Liver (tissue), 9 donors: ENCODE results near the gene GSTA3. TPM values are rescaled to one million over a fixed set of nuclear protein-coding genes. Genes with fewer than 3 reads are reported as not detected.
"Not testable (repeated sequence)": the region's sequence is repeated elsewhere in the genome, so short reads cannot be mapped to it uniquely, and the experiment has no call there.

ENCODE experiments used
- DNase-seq: peaks from one replicate; pipeline ENCODE4 v3.0.0-alpha.2; 2017; ENCODE audit warnings: low spot score
- H3K27ac ChIP-seq, 2 donors: one replicate each; pipeline ENCODE4 v1.7.0; 2013; ENCODE audit warnings: inconsistent platforms in 2 of 2, low read length in 2 of 2, control low read depth in 1 of 2, low read depth in 1 of 2, mild to moderate bottlenecking in 1 of 2
- H3K27me3 ChIP-seq, 4 donors: one replicate each; pipeline versions ENCODE4 v1.6.1 to v1.7.0; 2013; ENCODE audit warnings: low read length in 3 of 4, inconsistent platforms in 1 of 4, mild to moderate bottlenecking in 1 of 4, moderate library complexity in 1 of 4; ENCODE audit not compliant: control insufficient read depth in 4 of 4, insufficient read depth in 4 of 4
- H3K36me3 ChIP-seq, 4 donors: one replicate each; pipeline versions ENCODE4 v1.6.1 to v1.7.0; 2013; ENCODE audit warnings: low read length in 3 of 4, mild to moderate bottlenecking in 3 of 4, low read depth in 1 of 4, moderate library complexity in 1 of 4; ENCODE audit not compliant: control insufficient read depth in 4 of 4, insufficient read depth in 3 of 4
- H3K4me1 ChIP-seq, 4 donors: one replicate each; pipeline versions ENCODE4 v1.6.1 to v1.7.0; 2013; ENCODE audit warnings: low read length in 3 of 4, mild to moderate bottlenecking in 3 of 4, moderate library complexity in 1 of 4; ENCODE audit not compliant: control insufficient read depth in 4 of 4, insufficient read depth in 4 of 4
- H3K4me3 ChIP-seq, 3 donors: one replicate each; pipeline versions ENCODE4 v1.6.1 to v1.7.0; 2013; ENCODE audit warnings: low read length in 3 of 3, control low read depth in 1 of 3, low read depth in 1 of 3, mild to moderate bottlenecking in 1 of 3
- H3K9ac ChIP-seq, 2 donors: one replicate each; pipeline ENCODE4 v1.7.0; 2013; ENCODE audit warnings: low read length in 2 of 2, mild to moderate bottlenecking in 2 of 2, moderate library complexity in 2 of 2, control low read depth in 1 of 2, low read depth in 1 of 2
- H3K9me3 ChIP-seq, 4 donors: one replicate each; pipeline versions ENCODE4 v1.6.1 to v1.7.0; 2013; ENCODE audit warnings: low read length in 3 of 4; ENCODE audit not compliant: control insufficient read depth in 4 of 4
- EGR1 ChIP-seq, 2 donors: IDR thresholded peaks; 2 replicates each; pipeline ENCODE4 v1.6.1; 2016 to 2018; ENCODE audit warnings: antibody characterized with exemption in 2 of 2, low read depth in 2 of 2
- FOXA1 ChIP-seq: IDR thresholded peaks from 2 replicates; pipeline ENCODE4 v1.6.1; 2016; ENCODE audit warnings: antibody characterized with exemption
- FOXA2 ChIP-seq: IDR thresholded peaks from 2 replicates; pipeline ENCODE4 v1.6.1; 2016; ENCODE audit warnings: antibody characterized with exemption
- GABPA ChIP-seq, 2 donors: IDR thresholded peaks in 1 of 2; conservative IDR thresholded peaks in 1 of 2; 2 replicates each; pipeline ENCODE4 v1.6.1; 2016; ENCODE audit warnings: antibody characterized with exemption in 2 of 2, mild to moderate bottlenecking in 1 of 2, moderate library complexity in 1 of 2
- HNF4A ChIP-seq, 2 donors: conservative IDR thresholded peaks; 2 replicates each; pipeline ENCODE4 v1.6.1; 2016; ENCODE audit warnings: antibody characterized with exemption in 2 of 2, mild to moderate bottlenecking in 2 of 2
- HNF4G ChIP-seq: IDR thresholded peaks from 2 replicates; pipeline ENCODE4 v1.6.1; 2016; ENCODE audit warnings: antibody characterized with exemption
- JUND ChIP-seq, 2 donors: IDR thresholded peaks; 2 replicates each; pipeline ENCODE4 v1.6.1; 2016; ENCODE audit warnings: antibody characterized with exemption in 2 of 2
- NR2F2 ChIP-seq: IDR thresholded peaks from 2 replicates; pipeline ENCODE4 v1.6.1; 2016; ENCODE audit warnings: antibody characterized with exemption
- RAD21 ChIP-seq, 2 donors: IDR thresholded peaks; 2 replicates each; pipeline ENCODE4 v1.6.1; 2016; ENCODE audit warnings: antibody characterized with exemption in 2 of 2, mild to moderate bottlenecking in 2 of 2
- RXRA ChIP-seq, 2 donors: IDR thresholded peaks; 2 replicates each; pipeline ENCODE4 v1.6.1; 2017 to 2018; ENCODE audit warnings: antibody characterized with exemption in 2 of 2, mild to moderate bottlenecking in 1 of 2
- SP1 ChIP-seq: IDR thresholded peaks from 2 replicates; pipeline ENCODE4 v1.6.1; 2018; ENCODE audit warnings: antibody characterized with exemption, mild to moderate bottlenecking
- TAF1 ChIP-seq: conservative IDR thresholded peaks from 2 replicates; pipeline ENCODE4 v1.6.1; 2016; ENCODE audit warnings: antibody characterized with exemption, mild to moderate bottlenecking
- YY1 ChIP-seq: IDR thresholded peaks from 2 replicates; pipeline ENCODE4 v1.6.1; 2016; ENCODE audit warnings: antibody characterized with exemption, mild to moderate bottlenecking
- WGBS: extraction: QIAGEN DNeasy Blood & Tissue Kit; methylation state at CpG from one replicate; pipeline ENCODE4 v1.1.7; 2013; 5-methylcytosine and 5-hydroxymethylcytosine counted together
- polyA plus RNA-seq, 2 donors: library from polyadenylated mRNA; stranded (reverse) in 1 of 2; unstranded in 1 of 2; fragments of 200-250 nt in 1 of 2; fragments of >200 nt in 1 of 2; fragmentation: Nextera tagmentation in 1 of 2; extraction: Ambion mirVana in 1 of 2; gene quantifications; one replicate each; pipeline versions ENCODE4 v1.2.1 to v1.2.3, GENCODE V29; 2013 to 2015
- total RNA-seq, 2 donors: library from RNA; depleted of rRNA; stranded (reverse); fragments of >200 nt; gene quantifications; one replicate each; pipeline ENCODE4 v1.2.3, GENCODE V29; 2014
- TF ChIP-seq, protein P1 (sequence below): IDR thresholded peaks from 2 replicates; pipeline ENCODE4 v1.6.1; 2016; ENCODE audit warnings: antibody characterized with exemption, mild to moderate bottlenecking
- TF ChIP-seq, protein P2 (sequence below): IDR thresholded peaks from 2 replicates; pipeline ENCODE4 v1.6.1; 2016; ENCODE audit warnings: antibody characterized with exemption
- TF ChIP-seq, protein P3 (sequence below): IDR thresholded peaks from 2 replicates; pipeline ENCODE4 v1.6.1; 2016; ENCODE audit warnings: antibody characterized with exemption
- TF ChIP-seq, protein P4 (sequence below): IDR thresholded peaks from 2 replicates; pipeline ENCODE4 v1.6.1; 2016; ENCODE audit warnings: antibody characterized with exemption
- donor health status: healthy.
- donor health status: healthy.
- donor health status: healthy.
- donor health status: healthy.
- donor health status: healthy.

The GSTA3 gene
- total and polyA plus RNA-seq, 4 donors, result not detected

DNA sequence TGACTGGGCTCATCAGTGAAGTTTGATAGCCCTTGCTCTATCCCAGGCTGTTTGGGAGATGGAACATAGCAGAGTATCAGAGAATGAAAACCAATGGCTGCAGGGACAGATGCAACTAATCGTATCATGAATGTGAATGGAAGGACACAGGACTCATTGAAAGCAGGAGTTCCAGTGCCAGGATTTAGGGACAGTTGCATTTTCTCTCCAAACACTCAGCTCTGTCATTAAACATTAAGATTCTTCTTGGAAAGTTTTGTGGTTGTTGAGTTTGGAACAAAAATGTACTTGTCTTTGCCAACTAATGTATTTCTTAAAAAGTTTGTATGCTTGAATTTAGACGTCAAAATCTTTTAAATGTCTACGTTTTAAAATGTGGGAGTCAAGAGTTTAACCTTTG lies 37.9 kb downstream of the GSTA3 start (continued):
- TF ChIP-seq, protein P1, sequence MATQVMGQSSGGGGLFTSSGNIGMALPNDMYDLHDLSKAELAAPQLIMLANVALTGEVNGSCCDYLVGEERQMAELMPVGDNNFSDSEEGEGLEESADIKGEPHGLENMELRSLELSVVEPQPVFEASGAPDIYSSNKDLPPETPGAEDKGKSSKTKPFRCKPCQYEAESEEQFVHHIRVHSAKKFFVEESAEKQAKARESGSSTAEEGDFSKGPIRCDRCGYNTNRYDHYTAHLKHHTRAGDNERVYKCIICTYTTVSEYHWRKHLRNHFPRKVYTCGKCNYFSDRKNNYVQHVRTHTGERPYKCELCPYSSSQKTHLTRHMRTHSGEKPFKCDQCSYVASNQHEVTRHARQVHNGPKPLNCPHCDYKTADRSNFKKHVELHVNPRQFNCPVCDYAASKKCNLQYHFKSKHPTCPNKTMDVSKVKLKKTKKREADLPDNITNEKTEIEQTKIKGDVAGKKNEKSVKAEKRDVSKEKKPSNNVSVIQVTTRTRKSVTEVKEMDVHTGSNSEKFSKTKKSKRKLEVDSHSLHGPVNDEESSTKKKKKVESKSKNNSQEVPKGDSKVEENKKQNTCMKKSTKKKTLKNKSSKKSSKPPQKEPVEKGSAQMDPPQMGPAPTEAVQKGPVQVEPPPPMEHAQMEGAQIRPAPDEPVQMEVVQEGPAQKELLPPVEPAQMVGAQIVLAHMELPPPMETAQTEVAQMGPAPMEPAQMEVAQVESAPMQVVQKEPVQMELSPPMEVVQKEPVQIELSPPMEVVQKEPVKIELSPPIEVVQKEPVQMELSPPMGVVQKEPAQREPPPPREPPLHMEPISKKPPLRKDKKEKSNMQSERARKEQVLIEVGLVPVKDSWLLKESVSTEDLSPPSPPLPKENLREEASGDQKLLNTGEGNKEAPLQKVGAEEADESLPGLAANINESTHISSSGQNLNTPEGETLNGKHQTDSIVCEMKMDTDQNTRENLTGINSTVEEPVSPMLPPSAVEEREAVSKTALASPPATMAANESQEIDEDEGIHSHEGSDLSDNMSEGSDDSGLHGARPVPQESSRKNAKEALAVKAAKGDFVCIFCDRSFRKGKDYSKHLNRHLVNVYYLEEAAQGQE, result no peak
- no peak for TF ChIP-seq JUND (IDR thresholded peaks at IDR 0.05)

DNA sequence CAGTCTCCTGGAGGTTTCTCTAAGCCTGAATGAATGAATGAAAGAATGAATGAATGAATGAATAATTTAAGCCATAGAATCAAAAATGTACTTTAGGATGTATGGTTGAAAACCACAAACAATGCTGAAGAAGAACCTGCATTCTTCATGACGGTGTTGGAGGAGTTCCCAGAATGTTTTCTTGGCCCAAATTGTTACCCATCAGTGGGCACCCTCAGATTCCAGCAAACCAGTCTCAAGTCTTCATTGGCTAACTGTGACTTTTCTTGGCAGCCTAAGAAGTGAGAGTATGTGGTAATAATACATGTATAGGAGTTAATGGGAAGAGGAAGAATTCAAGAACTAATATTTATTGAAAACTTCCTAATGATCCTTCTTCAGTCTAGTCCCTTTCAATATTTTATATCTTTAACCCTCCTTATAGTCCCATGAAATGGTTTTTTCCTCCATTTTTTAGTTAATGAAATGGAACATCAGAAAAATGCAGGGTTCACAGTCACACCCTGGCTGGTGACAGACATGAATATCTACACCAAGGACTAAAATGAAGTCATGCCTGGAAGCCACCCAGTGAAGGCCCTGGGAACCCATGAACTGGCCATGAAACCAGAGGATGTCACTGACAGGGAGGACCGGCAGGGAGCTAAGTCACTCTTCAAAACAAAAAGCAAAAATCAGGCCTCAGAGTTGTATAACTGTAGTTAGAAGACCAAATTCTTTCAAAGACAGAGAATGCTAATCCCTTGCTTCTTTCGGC lies 39.0 kb downstream of the GSTA3 start:
- H3K36me3 ChIP-seq, H3K4me1 ChIP-seq, H3K9ac ChIP-seq, H3K9me3 ChIP-seq, H3K4me3 ChIP-seq, H3K27ac ChIP-seq, H3K27me3 ChIP-seq, DNase-seq: not testable (repeated sequence)
- WGBS, result 91% methylated on average over 3 of the region's 3 CpGs

DNA sequence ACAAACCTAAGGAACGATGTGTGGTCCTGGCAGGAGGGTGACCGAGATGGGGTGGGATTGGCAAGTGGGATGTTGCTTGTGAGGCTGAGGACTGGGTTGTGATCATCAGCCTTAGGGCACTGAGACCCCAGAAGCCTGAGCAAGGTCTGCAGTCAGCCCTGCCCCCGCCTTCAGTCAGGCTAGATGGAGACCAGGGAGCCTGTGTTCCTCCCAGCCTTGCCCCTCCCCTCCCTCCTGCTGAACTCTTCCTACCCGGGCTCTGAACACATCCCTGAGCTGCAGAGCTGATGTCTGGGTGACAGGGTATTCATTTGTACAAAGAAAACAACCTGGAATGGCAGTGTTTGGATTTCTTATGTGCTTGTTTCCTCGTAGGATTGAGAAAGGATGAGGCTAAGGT lies 40.6 kb downstream of the GSTA3 start:
- H3K27ac ChIP-seq, H3K9me3 ChIP-seq, H3K4me1 ChIP-seq, H3K4me3 ChIP-seq, H3K9ac ChIP-seq, H3K27me3 ChIP-seq, H3K36me3 ChIP-seq, DNase-seq: not testable (repeated sequence)
- 76% methylated on average over 5 of the region's 5 CpGs for WGBS

DNA sequence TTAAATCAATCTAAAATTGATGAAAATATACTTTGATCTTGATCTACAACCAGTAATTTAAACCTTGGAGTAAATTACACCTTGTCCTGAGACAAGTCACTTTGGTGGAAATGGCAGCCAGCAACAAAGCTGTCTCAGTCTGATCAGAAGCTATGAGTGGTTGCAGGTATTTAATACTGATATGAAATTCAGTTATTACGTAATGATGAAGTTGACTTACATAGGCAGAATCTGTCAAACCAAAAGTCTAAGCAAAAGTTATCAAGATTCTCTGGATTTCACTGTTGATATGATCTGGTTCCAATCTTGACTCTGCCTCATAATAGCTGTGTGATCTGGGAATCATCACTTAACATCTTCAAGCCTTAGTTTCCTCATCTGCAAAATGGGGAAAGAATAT lies 41.3 kb downstream of the GSTA3 start:
- Histone ChIP-seq H3K27me3 (no peaks in the 10 kb centered on the region), H3K36me3 (no peaks in the 10 kb centered on the region), H3K9ac (no peak overlapping the region), H3K27ac (no peak overlapping the region), H3K9me3 (no peaks in the 10 kb centered on the region), H3K4me3 (no peak overlapping the region), H3K4me1 (no peaks in the 10 kb centered on the region)
- WGBS, result 98% methylated on average over 1 of the region's 1 CpG
- no peak for DNase-seq
- TF ChIP-seq RAD21 (IDR thresholded peaks at IDR 0.05) (no peak), YY1 (no peak), RXRA (IDR thresholded peaks at IDR 0.05) (no peak), GABPA (IDR thresholded peaks at IDR 0.05 in 1 of 2, conservative IDR thresholded peaks at IDR 0.05 in 1 of 2) (no peak), HNF4A (conservative IDR thresholded peaks at IDR 0.05) (no peak), FOXA1 (no peak), FOXA2 (no peak), SP1 (no peak), HNF4G (no peak), EGR1 (IDR thresholded peaks at IDR 0.05; ENCODE audit: low read depth in 2 of 2) (no peak), TAF1 (no peak), NR2F2 (no peak), JUND (IDR thresholded peaks at IDR 0.05) (no peak)
- TF ChIP-seq, protein P2, sequence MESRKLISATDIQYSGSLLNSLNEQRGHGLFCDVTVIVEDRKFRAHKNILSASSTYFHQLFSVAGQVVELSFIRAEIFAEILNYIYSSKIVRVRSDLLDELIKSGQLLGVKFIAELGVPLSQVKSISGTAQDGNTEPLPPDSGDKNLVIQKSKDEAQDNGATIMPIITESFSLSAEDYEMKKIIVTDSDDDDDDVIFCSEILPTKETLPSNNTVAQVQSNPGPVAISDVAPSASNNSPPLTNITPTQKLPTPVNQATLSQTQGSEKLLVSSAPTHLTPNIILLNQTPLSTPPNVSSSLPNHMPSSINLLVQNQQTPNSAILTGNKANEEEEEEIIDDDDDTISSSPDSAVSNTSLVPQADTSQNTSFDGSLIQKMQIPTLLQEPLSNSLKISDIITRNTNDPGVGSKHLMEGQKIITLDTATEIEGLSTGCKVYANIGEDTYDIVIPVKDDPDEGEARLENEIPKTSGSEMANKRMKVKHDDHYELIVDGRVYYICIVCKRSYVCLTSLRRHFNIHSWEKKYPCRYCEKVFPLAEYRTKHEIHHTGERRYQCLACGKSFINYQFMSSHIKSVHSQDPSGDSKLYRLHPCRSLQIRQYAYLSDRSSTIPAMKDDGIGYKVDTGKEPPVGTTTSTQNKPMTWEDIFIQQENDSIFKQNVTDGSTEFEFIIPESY, result no peak
- TF ChIP-seq, protein P3, sequence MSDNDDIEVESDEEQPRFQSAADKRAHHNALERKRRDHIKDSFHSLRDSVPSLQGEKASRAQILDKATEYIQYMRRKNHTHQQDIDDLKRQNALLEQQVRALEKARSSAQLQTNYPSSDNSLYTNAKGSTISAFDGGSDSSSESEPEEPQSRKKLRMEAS, result no peak
- TF ChIP-seq, protein P4, sequence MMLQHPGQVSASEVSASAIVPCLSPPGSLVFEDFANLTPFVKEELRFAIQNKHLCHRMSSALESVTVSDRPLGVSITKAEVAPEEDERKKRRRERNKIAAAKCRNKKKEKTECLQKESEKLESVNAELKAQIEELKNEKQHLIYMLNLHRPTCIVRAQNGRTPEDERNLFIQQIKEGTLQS, result no peak
- TF ChIP-seq, protein P1, result no peak
